HEK293 (cell line): ENCODE results near the gene SLC35C1.

ENCODE experiments used
- BCL11A ChIP-seq: fragments of 450-650 bp; formaldehyde crosslinking; IDR thresholded peaks from 2 replicates; pipeline ENCODE4 v1.5.1; 2016; ENCODE audit warnings: low read depth, missing biosample characterization, missing genetic modification characterization
- GLI2 ChIP-seq: fragments of 450-650 bp; formaldehyde crosslinking; IDR thresholded peaks from 2 replicates; pipeline ENCODE4; 2017; ENCODE audit warnings: missing biosample characterization, missing genetic modification characterization, low read depth, borderline replicate concordance
- IKZF3 ChIP-seq: fragments of 450-650 bp; IDR thresholded peaks from 2 replicates; pipeline ENCODE4 v1.5.0; 2018; ENCODE audit warnings: missing biosample characterization, mild to moderate bottlenecking, missing genetic modification characterization, moderate library complexity
- KLF9 ChIP-seq: fragments of 450-650 bp; formaldehyde crosslinking; IDR thresholded peaks from 2 replicates; pipeline ENCODE4 v1.5.1; 2016; ENCODE audit warnings: missing biosample characterization, missing genetic modification characterization, low read depth
- OSR2 ChIP-seq: fragments of 450-650 bp; formaldehyde crosslinking; IDR thresholded peaks from 2 replicates; pipeline ENCODE4 v1.5.1; 2016; ENCODE audit warnings: missing biosample characterization, missing genetic modification characterization
- SCRT1 ChIP-seq: fragments of 450-650 bp; formaldehyde crosslinking; IDR thresholded peaks from 2 replicates; pipeline ENCODE4 v1.5.1; 2016; ENCODE audit warnings: missing biosample characterization, missing genetic modification characterization, borderline replicate concordance
- ZBTB20 ChIP-seq: fragments of 450-650 bp; formaldehyde crosslinking; IDR thresholded peaks from 2 replicates; pipeline ENCODE4 v1.5.1; 2016; ENCODE audit warnings: missing biosample characterization, missing genetic modification characterization
- ZIC2 ChIP-seq: fragments of 450-650 bp; formaldehyde crosslinking; IDR thresholded peaks from 2 replicates; pipeline ENCODE4 v1.5.1; 2016; ENCODE audit warnings: missing biosample characterization, missing genetic modification characterization
- ZNF121 ChIP-seq: fragments of 450-650 bp; formaldehyde crosslinking; IDR thresholded peaks from 2 replicates; pipeline ENCODE4 v1.5.1; 2016; ENCODE audit warnings: missing biosample characterization, missing genetic modification characterization
- ZNF175 ChIP-seq: fragments of 450-650 bp; formaldehyde crosslinking; IDR thresholded peaks from 2 replicates; pipeline ENCODE4 v1.5.1; 2016; ENCODE audit warnings: missing biosample characterization, missing genetic modification characterization
- ZNF211 ChIP-seq: fragments of 450-650 bp; formaldehyde crosslinking; IDR thresholded peaks from 2 replicates; pipeline ENCODE4 v1.5.1; 2016; ENCODE audit warnings: low read depth, missing biosample characterization, missing genetic modification characterization
- ZNF221 ChIP-seq: fragments of 450-650 bp; formaldehyde crosslinking; IDR thresholded peaks from 2 replicates; pipeline ENCODE4 v1.5.1; 2017; ENCODE audit warnings: missing biosample characterization, missing genetic modification characterization, borderline replicate concordance
- ZNF266 ChIP-seq: fragments of 450-650 bp; formaldehyde crosslinking; IDR thresholded peaks from 2 replicates; pipeline ENCODE4 v1.5.1; 2016; ENCODE audit warnings: missing biosample characterization, missing genetic modification characterization, low read depth
- ZNF366 ChIP-seq: fragments of 450-650 bp; formaldehyde crosslinking; conservative IDR thresholded peaks from 2 replicates; pipeline ENCODE4 v1.5.1; 2016; ENCODE audit warnings: missing biosample characterization, missing genetic modification characterization
- ZNF37A ChIP-seq: fragments of 450-650 bp; IDR thresholded peaks from 2 replicates; pipeline ENCODE4 v1.5.1; 2018; ENCODE audit warnings: missing biosample characterization, missing genetic modification characterization
- ZNF423 ChIP-seq: fragments of 450-650 bp; formaldehyde crosslinking; IDR thresholded peaks from 2 replicates; pipeline ENCODE4 v1.5.1; 2016; ENCODE audit warnings: missing biosample characterization, missing genetic modification characterization
- ZNF549 ChIP-seq: fragments of 450-650 bp; IDR thresholded peaks from 2 replicates; pipeline ENCODE4 v1.5.1; 2018; ENCODE audit warnings: missing biosample characterization, missing genetic modification characterization, mild to moderate bottlenecking, inconsistent platforms, moderate library complexity
- ZNF555 ChIP-seq: fragments of 450-650 bp; formaldehyde crosslinking; conservative IDR thresholded peaks from 2 replicates; pipeline ENCODE4 v1.5.1; 2017; ENCODE audit warnings: missing biosample characterization, mild to moderate bottlenecking, missing genetic modification characterization, inconsistent platforms
- ZNF610 ChIP-seq: fragments of 450-650 bp; formaldehyde crosslinking; IDR thresholded peaks from 2 replicates; pipeline ENCODE4 v1.5.1; 2016; ENCODE audit warnings: missing biosample characterization, missing genetic modification characterization, borderline replicate concordance
- ZNF658 ChIP-seq: fragments of 450-650 bp; formaldehyde crosslinking; IDR thresholded peaks from 2 replicates; pipeline ENCODE4; 2016; ENCODE audit warnings: missing biosample characterization, missing genetic modification characterization
- ZNF707 ChIP-seq: fragments of 450-650 bp; formaldehyde crosslinking; IDR thresholded peaks from 2 replicates; pipeline ENCODE4 v1.5.1; 2016; ENCODE audit warnings: missing biosample characterization, missing genetic modification characterization
- TF ChIP-seq, protein P1 (sequence below): fragments of 450-650 bp; formaldehyde crosslinking; IDR thresholded peaks from 2 replicates; pipeline ENCODE4 v1.5.1; 2016; ENCODE audit warnings: missing biosample characterization, missing genetic modification characterization, borderline replicate concordance
- TF ChIP-seq, protein P2 (sequence below): fragments of 450-650 bp; formaldehyde crosslinking; IDR thresholded peaks from 2 replicates; pipeline ENCODE4 v1.5.1; 2017; ENCODE audit warnings: missing biosample characterization, missing genetic modification characterization
- TF ChIP-seq, protein P3 (sequence below): fragments of 450-650 bp; formaldehyde crosslinking; IDR thresholded peaks from 2 replicates; pipeline ENCODE4 v1.5.1; 2016; ENCODE audit warnings: missing biosample characterization, missing genetic modification characterization
- TF ChIP-seq, protein P4 (sequence below): fragments of 450-650 bp; formaldehyde crosslinking; IDR thresholded peaks from 2 replicates; pipeline ENCODE4 v1.5.1; 2016; ENCODE audit warnings: missing biosample characterization, missing genetic modification characterization, low read depth
- TF ChIP-seq, protein P5 (sequence below): fragments of 450-650 bp; formaldehyde crosslinking; IDR thresholded peaks from 2 replicates; pipeline ENCODE4 v1.5.0; 2017; ENCODE audit warnings: missing biosample characterization, missing genetic modification characterization, borderline replicate concordance

SLC35C1 gene

DNA sequence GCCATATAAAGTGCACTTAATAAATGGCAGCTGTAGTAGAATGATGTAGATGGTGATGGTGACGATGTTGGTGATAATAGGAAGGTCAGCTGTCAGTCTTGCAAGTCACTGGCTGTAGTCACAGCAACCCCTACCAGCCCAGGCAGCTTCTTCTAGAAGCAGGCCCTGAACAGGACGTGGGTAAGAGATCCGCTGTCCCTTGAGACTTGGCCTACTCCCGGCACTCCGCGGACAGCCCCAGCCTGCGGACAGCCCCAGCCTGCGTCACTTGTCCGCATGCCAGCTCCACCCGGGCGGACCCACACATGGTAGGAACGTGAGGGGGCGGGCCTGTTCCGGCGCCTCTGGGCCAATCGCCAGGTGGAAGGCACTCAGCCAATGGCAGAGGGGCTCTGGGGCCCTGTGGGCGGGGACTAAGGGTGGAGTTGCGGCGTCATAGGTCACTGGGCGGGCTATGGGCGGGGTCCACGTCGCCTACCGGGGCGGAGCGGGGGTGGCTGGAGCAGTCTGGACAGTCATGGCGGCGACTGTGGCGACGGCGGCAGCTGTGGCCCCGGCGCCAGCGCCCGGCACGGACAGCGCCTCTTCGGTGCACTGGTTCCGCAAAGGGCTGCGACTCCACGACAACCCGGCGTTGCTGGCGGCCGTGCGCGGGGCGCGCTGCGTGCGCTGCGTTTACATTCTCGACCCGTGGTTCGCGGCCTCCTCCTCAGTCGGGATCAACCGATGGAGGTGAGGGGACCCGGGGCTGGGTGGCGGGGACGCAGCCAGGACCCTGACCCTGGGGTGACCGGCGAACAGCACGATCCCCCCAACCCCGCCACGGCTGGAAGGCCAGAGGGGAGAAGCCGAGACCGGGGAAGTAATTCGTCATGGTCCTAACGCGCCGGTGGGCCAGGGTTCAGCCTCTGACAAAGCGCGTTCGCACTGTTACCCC, 42.3 kb downstream of the SLC35C1 start, which contains the start of gene CRY2 (continued):
- TF ChIP-seq, protein P1, sequence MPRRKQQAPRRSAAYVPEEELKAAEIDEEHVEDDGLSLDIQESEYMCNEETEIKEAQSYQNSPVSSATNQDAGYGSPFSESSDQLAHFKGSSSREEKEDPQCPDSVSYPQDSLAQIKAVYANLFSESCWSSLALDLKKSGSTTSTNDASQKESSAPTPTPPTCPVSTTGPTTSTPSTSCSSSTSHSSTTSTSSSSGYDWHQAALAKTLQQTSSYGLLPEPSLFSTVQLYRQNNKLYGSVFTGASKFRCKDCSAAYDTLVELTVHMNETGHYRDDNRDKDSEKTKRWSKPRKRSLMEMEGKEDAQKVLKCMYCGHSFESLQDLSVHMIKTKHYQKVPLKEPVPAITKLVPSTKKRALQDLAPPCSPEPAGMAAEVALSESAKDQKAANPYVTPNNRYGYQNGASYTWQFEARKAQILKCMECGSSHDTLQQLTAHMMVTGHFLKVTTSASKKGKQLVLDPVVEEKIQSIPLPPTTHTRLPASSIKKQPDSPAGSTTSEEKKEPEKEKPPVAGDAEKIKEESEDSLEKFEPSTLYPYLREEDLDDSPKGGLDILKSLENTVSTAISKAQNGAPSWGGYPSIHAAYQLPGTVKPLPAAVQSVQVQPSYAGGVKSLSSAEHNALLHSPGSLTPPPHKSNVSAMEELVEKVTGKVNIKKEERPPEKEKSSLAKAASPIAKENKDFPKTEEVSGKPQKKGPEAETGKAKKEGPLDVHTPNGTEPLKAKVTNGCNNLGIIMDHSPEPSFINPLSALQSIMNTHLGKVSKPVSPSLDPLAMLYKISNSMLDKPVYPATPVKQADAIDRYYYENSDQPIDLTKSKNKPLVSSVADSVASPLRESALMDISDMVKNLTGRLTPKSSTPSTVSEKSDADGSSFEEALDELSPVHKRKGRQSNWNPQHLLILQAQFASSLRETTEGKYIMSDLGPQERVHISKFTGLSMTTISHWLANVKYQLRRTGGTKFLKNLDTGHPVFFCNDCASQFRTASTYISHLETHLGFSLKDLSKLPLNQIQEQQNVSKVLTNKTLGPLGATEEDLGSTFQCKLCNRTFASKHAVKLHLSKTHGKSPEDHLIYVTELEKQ (tag by site-specific recombination) = peak; percentile 39; the same call in 1 of the 2 replicates
- TF ChIP-seq, protein P2, sequence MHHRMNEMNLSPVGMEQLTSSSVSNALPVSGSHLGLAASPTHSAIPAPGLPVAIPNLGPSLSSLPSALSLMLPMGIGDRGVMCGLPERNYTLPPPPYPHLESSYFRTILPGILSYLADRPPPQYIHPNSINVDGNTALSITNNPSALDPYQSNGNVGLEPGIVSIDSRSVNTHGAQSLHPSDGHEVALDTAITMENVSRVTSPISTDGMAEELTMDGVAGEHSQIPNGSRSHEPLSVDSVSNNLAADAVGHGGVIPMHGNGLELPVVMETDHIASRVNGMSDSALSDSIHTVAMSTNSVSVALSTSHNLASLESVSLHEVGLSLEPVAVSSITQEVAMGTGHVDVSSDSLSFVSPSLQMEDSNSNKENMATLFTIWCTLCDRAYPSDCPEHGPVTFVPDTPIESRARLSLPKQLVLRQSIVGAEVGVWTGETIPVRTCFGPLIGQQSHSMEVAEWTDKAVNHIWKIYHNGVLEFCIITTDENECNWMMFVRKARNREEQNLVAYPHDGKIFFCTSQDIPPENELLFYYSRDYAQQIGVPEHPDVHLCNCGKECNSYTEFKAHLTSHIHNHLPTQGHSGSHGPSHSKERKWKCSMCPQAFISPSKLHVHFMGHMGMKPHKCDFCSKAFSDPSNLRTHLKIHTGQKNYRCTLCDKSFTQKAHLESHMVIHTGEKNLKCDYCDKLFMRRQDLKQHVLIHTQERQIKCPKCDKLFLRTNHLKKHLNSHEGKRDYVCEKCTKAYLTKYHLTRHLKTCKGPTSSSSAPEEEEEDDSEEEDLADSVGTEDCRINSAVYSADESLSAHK = no peak
- TF ChIP-seq, protein P3, sequence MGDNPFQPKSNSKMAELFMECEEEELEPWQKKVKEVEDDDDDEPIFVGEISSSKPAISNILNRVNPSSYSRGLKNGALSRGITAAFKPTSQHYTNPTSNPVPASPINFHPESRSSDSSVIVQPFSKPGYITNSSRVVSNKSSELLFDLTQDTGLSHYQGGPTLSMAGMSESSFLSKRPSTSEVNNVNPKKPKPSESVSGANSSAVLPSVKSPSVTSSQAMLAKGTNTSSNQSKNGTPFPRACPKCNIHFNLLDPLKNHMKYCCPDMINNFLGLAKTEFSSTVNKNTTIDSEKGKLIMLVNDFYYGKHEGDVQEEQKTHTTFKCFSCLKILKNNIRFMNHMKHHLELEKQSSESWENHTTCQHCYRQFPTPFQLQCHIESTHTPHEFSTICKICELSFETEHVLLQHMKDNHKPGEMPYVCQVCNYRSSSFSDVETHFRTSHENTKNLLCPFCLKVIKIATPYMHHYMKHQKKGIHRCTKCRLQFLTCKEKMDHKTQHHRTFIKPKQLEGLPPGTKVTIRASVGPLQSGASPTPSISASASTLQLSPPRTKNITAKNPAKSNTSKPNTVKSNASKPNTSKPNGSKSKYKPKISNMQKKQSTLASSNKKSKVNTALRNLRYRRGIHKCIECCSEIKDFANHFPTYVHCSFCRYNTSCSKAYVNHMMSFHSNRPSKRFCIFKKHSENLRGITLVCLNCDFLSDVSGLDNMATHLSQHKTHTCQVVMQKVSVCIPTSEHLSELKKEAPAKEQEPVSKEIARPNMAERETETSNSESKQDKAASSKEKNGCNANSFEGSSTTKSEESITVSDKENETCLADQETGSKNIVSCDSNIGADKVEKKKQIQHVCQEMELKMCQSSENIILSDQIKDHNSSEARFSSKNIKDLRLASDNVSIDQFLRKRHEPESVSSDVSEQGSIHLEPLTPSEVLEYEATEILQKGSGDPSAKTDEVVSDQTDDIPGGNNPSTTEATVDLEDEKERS (tag by site-specific recombination) = no peak
- TF ChIP-seq ZNF366 (tag by site-specific recombination) = no peak
- TF ChIP-seq KLF9 (tag by site-specific recombination) = peak; percentile 83
- no peak for TF ChIP-seq ZNF658 (tag by site-specific recombination)
- TF ChIP-seq, protein P4, sequence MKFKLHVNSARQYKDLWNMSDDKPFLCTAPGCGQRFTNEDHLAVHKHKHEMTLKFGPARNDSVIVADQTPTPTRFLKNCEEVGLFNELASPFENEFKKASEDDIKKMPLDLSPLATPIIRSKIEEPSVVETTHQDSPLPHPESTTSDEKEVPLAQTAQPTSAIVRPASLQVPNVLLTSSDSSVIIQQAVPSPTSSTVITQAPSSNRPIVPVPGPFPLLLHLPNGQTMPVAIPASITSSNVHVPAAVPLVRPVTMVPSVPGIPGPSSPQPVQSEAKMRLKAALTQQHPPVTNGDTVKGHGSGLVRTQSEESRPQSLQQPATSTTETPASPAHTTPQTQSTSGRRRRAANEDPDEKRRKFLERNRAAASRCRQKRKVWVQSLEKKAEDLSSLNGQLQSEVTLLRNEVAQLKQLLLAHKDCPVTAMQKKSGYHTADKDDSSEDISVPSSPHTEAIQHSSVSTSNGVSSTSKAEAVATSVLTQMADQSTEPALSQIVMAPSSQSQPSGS (tag by site-specific recombination) = no peak
- TF ChIP-seq ZNF221 (tag by site-specific recombination) = no peak
- TF ChIP-seq SCRT1 (tag by site-specific recombination) = no peak
- no peak for TF ChIP-seq ZNF211 (tag by site-specific recombination)
- TF ChIP-seq, protein P5, sequence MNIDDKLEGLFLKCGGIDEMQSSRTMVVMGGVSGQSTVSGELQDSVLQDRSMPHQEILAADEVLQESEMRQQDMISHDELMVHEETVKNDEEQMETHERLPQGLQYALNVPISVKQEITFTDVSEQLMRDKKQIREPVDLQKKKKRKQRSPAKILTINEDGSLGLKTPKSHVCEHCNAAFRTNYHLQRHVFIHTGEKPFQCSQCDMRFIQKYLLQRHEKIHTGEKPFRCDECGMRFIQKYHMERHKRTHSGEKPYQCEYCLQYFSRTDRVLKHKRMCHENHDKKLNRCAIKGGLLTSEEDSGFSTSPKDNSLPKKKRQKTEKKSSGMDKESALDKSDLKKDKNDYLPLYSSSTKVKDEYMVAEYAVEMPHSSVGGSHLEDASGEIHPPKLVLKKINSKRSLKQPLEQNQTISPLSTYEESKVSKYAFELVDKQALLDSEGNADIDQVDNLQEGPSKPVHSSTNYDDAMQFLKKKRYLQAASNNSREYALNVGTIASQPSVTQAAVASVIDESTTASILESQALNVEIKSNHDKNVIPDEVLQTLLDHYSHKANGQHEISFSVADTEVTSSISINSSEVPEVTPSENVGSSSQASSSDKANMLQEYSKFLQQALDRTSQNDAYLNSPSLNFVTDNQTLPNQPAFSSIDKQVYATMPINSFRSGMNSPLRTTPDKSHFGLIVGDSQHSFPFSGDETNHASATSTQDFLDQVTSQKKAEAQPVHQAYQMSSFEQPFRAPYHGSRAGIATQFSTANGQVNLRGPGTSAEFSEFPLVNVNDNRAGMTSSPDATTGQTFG (tag by site-specific recombination) = no peak
- TF ChIP-seq ZBTB20 (tag by site-specific recombination) = peak; percentile 72
- TF ChIP-seq ZNF37A (tag by site-specific recombination) = no peak
- no peak for TF ChIP-seq ZNF423
- TF ChIP-seq ZNF549 (tag by site-specific recombination) = no peak
- TF ChIP-seq ZNF555 (tag by site-specific recombination) = no peak
- no peak for TF ChIP-seq OSR2 (tag by site-specific recombination)
- TF ChIP-seq ZNF610 (tag by site-specific recombination) = no peak
- TF ChIP-seq ZNF175 (tag by site-specific recombination) = no peak
- TF ChIP-seq GLI2 = no peak
- no peak for TF ChIP-seq ZNF121 (tag by site-specific recombination)
- TF ChIP-seq IKZF3 = no peak
- no peak for TF ChIP-seq ZIC2
- TF ChIP-seq BCL11A = no peak
- TF ChIP-seq ZNF707 (tag by site-specific recombination) = no peak
- no peak for TF ChIP-seq ZNF266 (tag by site-specific recombination)
